GM23248 (cell line): ENCODE results near the gene SLC34A1.

Experiments
- EZH2 ChIP-seq: fragments of 200-600 bp; sonication (generic); IDR thresholded peaks from 2 replicates; pipeline ENCODE4 v1.6.1; 2018; ENCODE audit warnings: antibody characterized with exemption, mild to moderate bottlenecking; ENCODE audit not compliant: insufficient read depth, poor library complexity, severe bottlenecking
- EZH2phosphoT487 ChIP-seq: fragments of 200-600 bp; sonication (generic); IDR thresholded peaks from 2 replicates; pipeline ENCODE4 v1.6.1; 2018; ENCODE audit warnings: antibody characterized with exemption, moderate library complexity, mild to moderate bottlenecking, low read depth; ENCODE audit not compliant: insufficient read depth

DNA sequence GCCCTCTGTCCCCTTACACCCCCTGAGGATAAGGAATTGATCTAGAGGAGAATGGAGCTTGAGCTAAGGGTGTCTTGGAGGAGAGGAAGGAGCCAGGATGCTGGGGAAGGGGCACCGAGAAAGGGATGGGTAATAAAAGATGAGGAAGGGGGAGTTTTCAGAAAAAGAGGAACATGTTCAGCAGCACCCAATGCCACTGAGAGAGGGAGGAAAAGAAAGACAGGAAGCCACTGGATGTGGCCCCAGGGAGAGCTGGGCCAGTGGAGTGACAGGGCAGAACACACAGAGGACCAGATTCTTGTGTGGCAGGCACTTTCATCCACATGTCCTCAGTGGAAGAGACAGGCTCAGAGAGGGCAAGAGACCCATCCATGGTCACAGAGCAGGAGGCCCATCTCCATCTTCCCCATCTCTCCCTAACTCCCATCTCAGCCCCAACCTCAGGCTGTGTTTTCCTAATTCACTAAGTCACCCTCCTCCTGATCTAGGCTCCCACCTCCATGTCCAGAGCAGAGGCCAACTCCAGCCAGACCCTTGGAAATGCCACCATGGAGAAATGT, 9.1 kb downstream of the SLC34A1 start:
- TF ChIP-seq EZH2phosphoT487: no peak
- no peak for TF ChIP-seq EZH2
